Measurements from ENCODE around the gene ZG16B.

The ZG16B gene, protein sequence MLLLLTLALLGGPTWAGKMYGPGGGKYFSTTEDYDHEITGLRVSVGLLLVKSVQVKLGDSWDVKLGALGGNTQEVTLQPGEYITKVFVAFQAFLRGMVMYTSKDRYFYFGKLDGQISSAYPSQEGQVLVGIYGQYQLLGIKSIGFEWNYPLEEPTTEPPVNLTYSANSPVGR

DNA sequence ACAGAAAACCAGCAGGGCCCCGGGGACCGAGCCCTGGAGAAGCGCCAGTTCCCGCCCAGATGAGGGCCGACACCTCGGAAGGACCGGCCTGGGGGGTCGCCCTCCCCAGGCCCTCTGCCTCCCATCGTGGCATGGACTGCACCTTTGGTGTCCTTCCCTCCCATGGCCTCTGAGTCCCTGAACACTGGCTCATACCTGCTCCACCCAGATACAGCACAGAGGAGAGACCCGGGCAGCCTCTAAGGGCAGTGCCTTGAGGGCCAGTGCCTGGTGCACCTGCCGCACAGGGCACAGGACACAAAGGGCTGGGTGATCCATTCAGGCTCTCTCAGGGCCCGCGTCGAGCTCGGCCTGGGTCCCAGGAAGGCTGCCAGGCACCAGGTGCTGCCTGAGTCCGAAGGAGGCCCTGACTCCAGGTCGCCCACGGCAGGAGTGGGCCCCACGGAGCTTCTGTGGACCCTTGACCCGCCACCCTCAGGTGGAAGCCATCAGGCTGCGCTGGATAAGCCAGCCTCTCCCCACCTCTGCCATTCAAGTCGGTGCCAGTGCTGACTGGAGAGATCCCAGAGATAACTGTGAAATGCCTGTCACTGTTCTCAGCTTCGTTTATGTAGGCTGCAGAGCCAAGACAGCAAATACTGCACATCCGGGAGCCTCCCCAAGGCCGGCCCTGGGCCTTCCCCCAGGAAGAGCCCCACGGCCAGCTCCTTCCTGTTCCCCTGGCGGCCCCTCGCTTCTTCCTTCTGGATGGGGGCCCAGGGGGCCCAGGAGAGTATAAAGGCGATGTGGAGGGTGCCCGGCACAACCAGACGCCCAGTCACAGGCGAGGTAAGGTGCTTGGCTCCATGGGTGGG is at the start of gene ZG16B:
Gene ZG16B (plus strand): TSS at position 803 of the 854 bp plus-strand sequence. CDS start 139 bp downstream, outside the sequence.
- no peak for FAIRE-seq

GRCh38 chr16:2782583-2783351 is 47.3 kb upstream of the ZG16B start:
- no peak for FAIRE-seq

GRCh38 chr16:2783581-2784357 is 46.3 kb upstream of the ZG16B start:
- no peak for FAIRE-seq

- no peak for FAIRE-seq
Measured at GRCh38 chr16:2784358-2785100, 45.6 kb upstream of the ZG16B start.

DNA sequence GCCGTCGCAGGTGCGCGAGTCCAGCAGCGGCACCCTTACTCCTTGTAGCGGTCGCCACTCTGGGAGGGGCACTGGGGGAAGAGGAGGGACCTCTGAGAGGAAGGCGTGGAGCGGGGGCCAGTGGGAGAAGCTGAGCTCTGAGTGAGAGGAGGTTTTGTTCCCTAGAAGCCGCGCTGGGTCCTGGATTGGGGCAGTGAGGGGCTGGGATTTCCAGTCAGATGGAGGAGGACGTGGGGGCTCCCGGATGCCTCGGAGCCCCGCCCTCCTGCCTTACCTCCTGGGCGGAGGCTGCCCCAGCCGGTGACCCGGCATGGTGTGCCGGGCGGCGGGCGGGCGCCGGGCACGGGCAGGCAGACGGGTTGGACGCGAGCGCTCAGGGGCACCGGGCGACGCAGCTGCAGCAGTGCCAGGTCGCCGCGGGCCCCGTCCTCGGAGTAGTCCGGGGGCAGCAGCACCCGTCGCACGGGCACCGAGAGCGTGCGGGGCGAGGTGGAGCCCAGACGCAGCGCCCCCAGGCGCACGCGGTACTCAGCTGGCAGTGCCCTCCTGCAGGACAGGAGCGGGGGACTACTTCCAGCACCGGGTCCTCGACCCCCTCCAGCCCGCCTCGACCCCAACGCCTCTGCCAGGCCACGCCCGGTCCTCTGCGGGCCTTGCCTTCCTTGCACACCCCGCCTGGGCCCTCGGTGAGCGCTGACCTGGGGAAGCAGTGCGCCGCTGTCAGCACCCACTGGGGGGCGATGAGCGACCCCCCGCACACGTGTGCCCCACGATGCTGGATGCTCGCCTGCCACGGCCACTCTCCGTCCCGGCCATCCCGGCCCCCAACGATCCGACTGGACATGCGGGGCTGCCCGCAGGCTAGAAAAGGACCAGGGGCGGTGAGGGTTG is 44.8 kb upstream of the ZG16B start:
- no peak for FAIRE-seq

DNA sequence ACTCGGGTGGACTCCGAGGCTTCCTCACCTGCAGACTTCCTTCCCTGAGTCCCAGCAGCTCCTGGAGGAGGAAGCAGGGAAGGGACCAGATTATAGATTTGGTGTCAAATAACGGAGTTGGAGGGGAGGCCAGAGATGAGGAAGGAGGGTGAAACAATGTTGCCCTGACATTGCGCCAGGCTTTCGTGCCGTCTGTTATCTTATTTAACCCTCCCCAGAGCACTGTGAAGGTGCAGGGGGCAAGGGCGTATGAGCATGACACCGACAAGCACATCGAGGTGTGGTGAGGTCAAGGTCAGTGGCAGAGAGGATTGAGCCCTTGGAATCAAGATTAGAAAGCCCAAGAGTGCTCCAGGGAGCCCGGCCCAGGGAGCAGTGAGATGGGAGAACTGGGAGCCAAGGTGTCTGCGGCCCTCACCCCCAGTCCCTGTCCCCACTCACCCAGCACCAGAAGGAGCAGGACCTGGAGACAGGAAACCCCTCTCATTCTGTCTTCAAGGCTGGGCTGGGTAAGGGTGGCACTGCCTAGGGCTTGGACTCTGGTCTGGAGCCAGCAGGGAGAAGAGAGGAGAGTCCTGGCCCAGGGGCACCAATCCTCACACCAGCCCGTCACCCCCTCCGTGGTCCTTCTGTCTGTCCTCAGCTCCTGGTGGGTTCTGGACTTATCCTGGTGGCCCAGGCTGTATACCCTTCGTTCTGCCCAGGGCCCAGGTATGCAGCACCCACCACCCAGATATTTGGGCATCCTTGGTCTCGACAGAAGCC is 43.9 kb upstream of the ZG16B start:
- FAIRE-seq = no peak

GRCh38 chr16:2786826-2787151 is 43.3 kb upstream of the ZG16B start:
- no peak for FAIRE-seq

DNA sequence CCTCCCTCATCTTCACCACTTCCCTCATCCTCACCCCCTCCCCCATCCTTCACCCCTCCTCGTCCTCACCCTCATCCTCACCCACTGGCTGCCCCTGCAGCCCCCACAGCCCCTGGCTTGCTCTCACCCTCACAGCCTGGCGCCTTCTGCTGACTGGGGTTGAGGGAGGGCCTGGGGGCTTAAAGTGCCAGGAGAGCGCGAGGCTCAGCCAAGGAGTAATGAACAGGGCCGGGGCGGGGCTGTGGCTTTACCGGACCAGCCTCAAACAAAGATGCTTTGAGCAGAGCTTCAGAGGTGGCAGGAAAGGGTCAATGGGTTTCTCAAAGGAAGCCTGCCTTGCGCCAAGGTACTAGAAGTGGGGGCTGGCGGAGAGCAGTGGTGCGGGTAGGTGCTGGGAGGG is 42.7 kb upstream of the ZG16B start, which contains the start of gene PRSS33:
Gene PRSS33 (minus strand): TSS at position 155 of the 400 bp plus-strand sequence. CDS start 1,013 bp downstream, outside the sequence.
- FAIRE-seq = no peak

- FAIRE-seq = no peak
Measured at GRCh38 chr16:2787961-2788360, 42.1 kb upstream of the ZG16B start.

DNA sequence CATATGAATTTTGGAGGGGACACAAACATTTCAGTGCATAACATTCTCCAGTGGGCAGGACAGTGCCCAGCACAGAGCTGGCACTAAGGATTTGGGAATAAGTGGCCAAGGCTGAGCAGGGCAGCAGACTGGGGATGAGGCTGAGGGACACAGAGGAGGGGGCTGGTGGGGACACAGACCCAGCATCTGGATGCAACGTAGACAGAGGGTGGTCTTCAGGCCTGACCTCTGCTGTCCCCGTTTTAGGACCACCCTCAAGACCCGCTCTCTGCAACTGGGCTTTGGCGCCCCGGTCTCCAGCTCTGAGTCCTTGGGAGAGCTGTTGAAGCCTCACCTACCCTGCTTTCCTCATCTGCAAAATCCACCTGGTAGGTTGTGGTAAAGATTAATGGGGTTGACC is 39.5 kb upstream of the ZG16B start:
- no peak for FAIRE-seq

GRCh38 chr16:2791174-2791573 is 38.9 kb upstream of the ZG16B start:
- no peak for FAIRE-seq

DNA sequence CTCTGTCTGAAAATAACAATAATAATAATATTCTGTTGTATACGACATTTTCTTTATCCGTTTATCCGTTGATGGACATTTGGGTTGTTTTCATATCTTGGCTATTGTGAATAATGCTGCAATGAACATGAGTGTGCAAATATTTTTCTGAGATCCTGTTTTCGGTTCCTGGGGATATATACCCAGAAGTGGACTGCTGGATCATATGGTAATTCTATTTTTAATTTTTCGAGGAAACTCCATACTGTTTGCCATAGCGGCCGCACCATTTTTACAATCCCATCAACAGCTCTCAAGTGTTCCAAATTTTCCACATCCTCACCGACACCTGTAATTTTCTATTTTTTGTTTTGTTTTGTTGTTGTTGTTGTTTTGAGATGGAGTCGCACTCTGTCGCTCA is 37.2 kb upstream of the ZG16B start:
- no peak for FAIRE-seq

DNA sequence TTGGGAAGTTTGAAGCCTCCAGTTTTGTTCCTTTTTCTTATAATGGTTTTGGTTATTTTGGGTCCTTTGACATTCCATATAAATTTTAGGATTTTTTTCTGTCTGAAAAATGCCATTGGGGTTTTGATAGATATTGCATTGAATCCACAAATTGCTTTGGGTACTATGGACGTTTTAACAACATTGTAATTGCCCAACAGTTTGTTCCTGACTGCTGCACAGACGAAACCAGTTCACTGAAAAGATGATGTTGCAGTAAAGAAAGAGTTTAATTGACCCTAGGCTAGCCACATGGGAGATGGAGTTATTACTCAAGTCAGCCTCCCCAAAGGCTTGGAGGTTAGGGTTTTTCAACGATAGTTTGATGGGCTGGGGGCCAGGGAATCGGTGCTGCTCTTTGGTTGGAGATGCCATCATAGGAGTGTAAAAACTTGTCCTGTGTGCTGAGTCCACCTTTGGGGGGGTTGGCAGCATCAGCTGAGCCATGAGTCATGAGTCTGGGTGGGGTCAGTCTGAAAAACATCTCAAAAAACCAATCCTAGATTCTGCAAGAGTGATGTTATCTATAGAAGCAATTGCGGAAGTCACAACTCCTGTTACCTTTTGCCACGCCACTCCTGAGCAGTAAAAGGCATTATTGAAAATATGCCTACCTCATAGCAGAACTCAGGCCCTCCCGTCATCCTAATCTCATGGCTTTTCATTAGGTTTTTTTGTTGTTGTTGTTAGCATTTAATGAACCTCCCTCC is 34.5 kb upstream of the ZG16B start:
- no peak for FAIRE-seq

GRCh38 chr16:2798723-2799204 is 31.3 kb upstream of the ZG16B start:
- FAIRE-seq = no peak

DNA sequence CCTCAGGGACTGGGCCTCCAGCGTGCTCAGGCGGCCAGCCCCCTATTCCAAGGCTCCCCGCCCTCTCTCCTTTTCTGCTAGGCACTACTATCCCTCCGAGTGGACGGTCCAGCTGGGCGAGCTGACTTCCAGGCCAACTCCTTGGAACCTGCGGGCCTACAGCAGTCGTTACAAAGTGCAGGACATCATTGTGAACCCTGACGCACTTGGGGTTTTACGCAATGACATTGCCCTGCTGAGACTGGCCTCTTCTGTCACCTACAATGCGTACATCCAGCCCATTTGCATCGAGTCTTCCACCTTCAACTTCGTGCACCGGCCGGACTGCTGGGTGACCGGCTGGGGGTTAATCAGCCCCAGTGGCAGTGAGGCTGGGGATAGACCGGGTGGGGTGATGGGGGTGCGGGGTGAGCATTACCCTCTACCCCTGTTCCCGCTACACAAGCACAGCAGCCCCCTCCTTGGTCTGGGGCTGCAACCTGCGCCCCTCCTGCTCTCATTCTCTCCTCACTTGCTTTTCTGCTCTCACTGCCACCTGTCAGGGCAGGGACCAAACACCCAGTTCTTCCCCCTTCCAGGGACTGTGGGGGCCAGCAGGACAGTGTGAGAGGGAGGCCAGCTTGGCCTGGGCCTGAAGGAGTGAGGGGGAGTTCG is 30.8 kb upstream of the ZG16B start:
- no peak for FAIRE-seq

DNA sequence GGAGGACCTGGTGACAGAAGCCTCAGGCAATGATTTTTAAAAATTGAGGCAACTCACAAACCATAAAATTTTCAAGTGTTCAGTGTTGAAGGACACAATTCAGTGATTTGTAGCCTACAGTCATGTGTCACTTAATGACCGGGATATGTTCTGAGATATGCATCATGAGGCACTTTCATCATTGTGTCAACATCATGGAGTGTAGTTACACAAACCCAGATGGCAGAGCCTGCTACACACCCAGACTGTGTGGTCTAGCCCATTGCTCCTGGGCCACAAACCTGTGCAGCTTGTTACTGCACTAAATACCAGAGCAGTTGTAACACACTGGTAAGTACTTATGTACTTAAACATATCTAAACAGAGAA is 30.3 kb upstream of the ZG16B start:
- no peak for FAIRE-seq

- FAIRE-seq = no peak
Measured at GRCh38 chr16:2803545-2804195, 26.4 kb upstream of the ZG16B start.

GRCh38 chr16:2804728-2805127 is 25.4 kb upstream of the ZG16B start:
- no peak for FAIRE-seq

All from endometrium (tissue), 2 donors.